Naive thymus-derived CD4-positive, alpha-beta T cell (primary cell): Measurements from ENCODE around the gene ANKRD45. TPM values are rescaled to one million over a fixed set of nuclear protein-coding genes. Genes with fewer than 3 reads are reported as not detected.

ENCODE experiments used
- polyA plus RNA-seq, 2 donors: library from polyadenylated mRNA; unstranded; fragments of 300-500 nt; fragmentation: Illumina TruSeq; gene quantifications; one replicate each; pipeline ENCODE4 v1.2.3, GENCODE V29; 2021
- total RNA-seq, 6 experiments: library from RNA in 5 of 6; stranded (reverse) in 5 of 6; gene quantifications; 1 replicate in 5 of 6; 2 replicates in 1 of 6; pipeline ENCODE4 v1.2.3 and lab custom pipeline; 2021 to 2026

The ANKRD45 gene
- total and polyA plus RNA-seq, 7 experiments from 2014 or later = not detected

Other genes starting within 250 kb of the ANKRD45 start
- 100 to 1,000 TPM in 2 of 5 experiments, 10 to 100 TPM in 3; 84.8 to 117 (median 95.0) TPM for gene PRDX6, start 192.5 kb downstream of the ANKRD45 start, total RNA-seq
- gene PRDX6, start 192.5 kb downstream of the ANKRD45 start, polyA plus RNA-seq = 100 to 1,000 TPM; 148 to 150 TPM
- not detected for gene SLC9C2, start 66.8 kb downstream of the ANKRD45 start, total RNA-seq
- not detected for gene SLC9C2, start 66.8 kb downstream of the ANKRD45 start, polyA plus RNA-seq
- not detected for gene TEX50, start 34.5 kb downstream of the ANKRD45 start, total RNA-seq
- not detected for gene TEX50, start 34.5 kb downstream of the ANKRD45 start, polyA plus RNA-seq
- 10 to 100 TPM; 28.3 to 40.9 (median 32.8) TPM for gene KLHL20, start 45.1 kb upstream of the ANKRD45 start, total RNA-seq
- 10 to 100 TPM; 25.5 to 27.3 TPM for gene KLHL20, start 45.1 kb upstream of the ANKRD45 start, polyA plus RNA-seq
- gene DARS2, start 154.8 kb upstream of the ANKRD45 start, total RNA-seq = 10 to 100 TPM in 3 of 5 experiments, 1 to 10 TPM in 2; 3.6 to 26.0 (median 13.5) TPM
- gene DARS2, start 154.8 kb upstream of the ANKRD45 start, polyA plus RNA-seq = 10 to 100 TPM in 1 of 2 donors, 1 to 10 TPM in 1; 9.2 to 13.2 TPM
- gene CENPL, start 155.0 kb upstream of the ANKRD45 start, total RNA-seq = 10 to 100 TPM in 2 of 5 experiments, 1 to 10 TPM in 3; 5.2 to 25.1 (median 9.5) TPM
- gene CENPL, start 155.0 kb upstream of the ANKRD45 start, polyA plus RNA-seq = 1 to 10 TPM; 5.1 to 6.9 TPM
- gene GAS5, start 198.1 kb upstream of the ANKRD45 start, total RNA-seq = 100 to 1,000 TPM; 371 to 954 (median 885) TPM
- 100 to 1,000 TPM; 493 to 676 TPM for gene GAS5, start 198.1 kb upstream of the ANKRD45 start, polyA plus RNA-seq
- gene ZBTB37, start 198.5 kb upstream of the ANKRD45 start, total RNA-seq = 10 to 100 TPM; 12.7 to 30.3 (median 21.7) TPM
- 1 to 10 TPM; 2.1 to 3.2 TPM for gene ZBTB37, start 198.5 kb upstream of the ANKRD45 start, polyA plus RNA-seq
- under 1 TPM in 1 of 5 experiments, not detected in 4; 0.32 TPM for gene SERPINC1, start 247.5 kb upstream of the ANKRD45 start, total RNA-seq
- gene SERPINC1, start 247.5 kb upstream of the ANKRD45 start, polyA plus RNA-seq = under 1 TPM in 1 of 2 donors, not detected in 1; 0.25 TPM